Measurements from ENCODE around the gene VPS51. TPM values are rescaled to one million over a fixed set of nuclear protein-coding genes. Genes with fewer than 3 reads are reported as not detected.

The VPS51 gene
- total and polyA plus RNA-seq, 2 donors from 2014 or later = 98.3 to 110 TPM

- no peaks in the 10 kb centered on the region for H3K36me3 ChIP-seq (ENCODE audit: control insufficient read depth in 2 of 3, insufficient read depth in 3 of 3, low read length in 3 of 3)
- no peak overlapping the region for H3K27ac ChIP-seq (ENCODE audit: low read depth in 2 of 2, low read length in 2 of 2)
- intact Hi-C loops (cut with DNase I) = no loop called here
Measured at GRCh38 chr11:65157336-65157735, 61.3 kb downstream of the VPS51 start.

GRCh38 chr11:65159012-65159411 is 63.0 kb downstream of the VPS51 start:
- Histone ChIP-seq H3K4me3 (ENCODE audit: low read length in 3 of 3) (no peak overlapping the region), H3K27ac (ENCODE audit: low read depth in 2 of 2, low read length in 2 of 2) (no peak overlapping the region), H3K9ac (ENCODE audit: low read length in 3 of 3) (no peak overlapping the region), H3K9me3 (ENCODE audit: control insufficient read depth in 2 of 3, insufficient read depth in 1 of 3, low read length in 3 of 3) (no peaks in the 10 kb centered on the region), H3K36me3 (ENCODE audit: control insufficient read depth in 2 of 3, insufficient read depth in 3 of 3, low read length in 3 of 3) (no peaks in the 10 kb centered on the region), H3K27me3 (ENCODE audit: control insufficient read depth, insufficient read depth, low read length) (no peaks in the 10 kb centered on the region), H3K4me1 (ENCODE audit: control insufficient read depth in 2 of 3, insufficient read depth in 2 of 3, low read depth in 1 of 3, low read length in 3 of 3) (no peaks in the 10 kb centered on the region)
- intact Hi-C loops (cut with DNase I) = no loop called here
- FAIRE-seq = no peak
- no peak for TF ChIP-seq CTCF (IDR thresholded peaks at IDR 0.05; ENCODE audit: borderline replicate concordance, extremely low read depth, insufficient read depth)
- no peak for DNase-seq

More at GRCh38 chr11:65157336-65157735, 61.3 kb downstream of the VPS51 start:
- no peak for FAIRE-seq
- no peaks in the 10 kb centered on the region for H3K4me1 ChIP-seq (ENCODE audit: control insufficient read depth in 2 of 3, insufficient read depth in 2 of 3, low read depth in 1 of 3, low read length in 3 of 3)
- H3K9me3 ChIP-seq (ENCODE audit: control insufficient read depth in 2 of 3, insufficient read depth in 1 of 3, low read length in 3 of 3) = no peaks in the 10 kb centered on the region
- H3K4me3 ChIP-seq (ENCODE audit: low read length in 3 of 3) = no peak overlapping the region
- no peak for DNase-seq
- H3K9ac ChIP-seq (ENCODE audit: low read length in 3 of 3) = no peak overlapping the region
- TF ChIP-seq CTCF (IDR thresholded peaks at IDR 0.05; ENCODE audit: borderline replicate concordance, extremely low read depth, insufficient read depth) = no peak
- H3K27me3 ChIP-seq (ENCODE audit: control insufficient read depth, insufficient read depth, low read length) = no peaks in the 10 kb centered on the region

- H3K9ac ChIP-seq (ENCODE audit: low read length in 3 of 3) = no peak overlapping the region
- H3K27me3 ChIP-seq (ENCODE audit: control insufficient read depth, insufficient read depth, low read length) = no peaks in the 10 kb centered on the region
- H3K36me3 ChIP-seq (ENCODE audit: control insufficient read depth in 2 of 3, insufficient read depth in 3 of 3, low read length in 3 of 3) = no peaks in the 10 kb centered on the region
- H3K27ac ChIP-seq (ENCODE audit: low read depth in 2 of 2, low read length in 2 of 2) = no peak overlapping the region
- DNase-seq (no peak), FAIRE-seq (no peak)
- H3K9me3 ChIP-seq (ENCODE audit: control insufficient read depth in 2 of 3, insufficient read depth in 1 of 3, low read length in 3 of 3) = no peaks in the 10 kb centered on the region
- H3K4me1 ChIP-seq (ENCODE audit: control insufficient read depth in 2 of 3, insufficient read depth in 2 of 3, low read depth in 1 of 3, low read length in 3 of 3) = no peaks in the 10 kb centered on the region
- no peak overlapping the region for H3K4me3 ChIP-seq (ENCODE audit: low read length in 3 of 3)
- intact Hi-C loops (cut with DNase I) = no loop called here
- no peak for TF ChIP-seq CTCF (IDR thresholded peaks at IDR 0.05; ENCODE audit: borderline replicate concordance, extremely low read depth, insufficient read depth)
Measured at GRCh38 chr11:65160643-65161042, 64.6 kb downstream of the VPS51 start.

Small RNAs within 50 kb of the gene (microRNA-seq; reads per million reads assigned to microRNA genes)
- gene MIR6751 = not detected

Other genes starting within 250 kb of the VPS51 start
- gene EHD1, start 217.6 kb upstream of the VPS51 start, total RNA-seq = 76.1 TPM
- 48.9 TPM for gene EHD1, start 217.6 kb upstream of the VPS51 start, polyA plus RNA-seq (ENCODE audit: insufficient read depth, low read depth, low replicate concordance)
- gene ATG2A, start 179.0 kb upstream of the VPS51 start, total RNA-seq = 26.9 TPM
- 16.8 TPM for gene ATG2A, start 179.0 kb upstream of the VPS51 start, polyA plus RNA-seq (ENCODE audit: insufficient read depth, low read depth, low replicate concordance)
- 21.2 TPM for gene PPP2R5B, start 171.5 kb upstream of the VPS51 start, total RNA-seq
- gene PPP2R5B, start 171.5 kb upstream of the VPS51 start, polyA plus RNA-seq (ENCODE audit: insufficient read depth, low read depth, low replicate concordance) = 16.8 TPM
- not detected for gene GPHA2, start 160.3 kb upstream of the VPS51 start, total RNA-seq
- gene GPHA2, start 160.3 kb upstream of the VPS51 start, polyA plus RNA-seq (ENCODE audit: insufficient read depth, low read depth, low replicate concordance) = 0.99 TPM
- gene MAJIN, start 124.1 kb upstream of the VPS51 start, total RNA-seq = not detected
- gene MAJIN, start 124.1 kb upstream of the VPS51 start, polyA plus RNA-seq (ENCODE audit: insufficient read depth, low read depth, low replicate concordance) = 0.80 TPM
- gene BATF2, start 99.2 kb upstream of the VPS51 start, total RNA-seq = 5.9 TPM
- 8.8 TPM for gene BATF2, start 99.2 kb upstream of the VPS51 start, polyA plus RNA-seq (ENCODE audit: insufficient read depth, low read depth, low replicate concordance)
- 91.6 TPM for gene ARL2, start 82.1 kb upstream of the VPS51 start, total RNA-seq
- 284 TPM for gene ARL2, start 82.1 kb upstream of the VPS51 start, polyA plus RNA-seq (ENCODE audit: insufficient read depth, low read depth, low replicate concordance)
- 29.6 TPM for gene SNX15, start 68.8 kb upstream of the VPS51 start, total RNA-seq
- gene SNX15, start 68.8 kb upstream of the VPS51 start, polyA plus RNA-seq (ENCODE audit: insufficient read depth, low read depth, low replicate concordance) = 27.7 TPM
- gene SAC3D1, start 55.0 kb upstream of the VPS51 start, total RNA-seq = 6.8 TPM
- 13.4 TPM for gene SAC3D1, start 55.0 kb upstream of the VPS51 start, polyA plus RNA-seq (ENCODE audit: insufficient read depth, low read depth, low replicate concordance)
- 9.4 TPM for gene NAALADL1, start 37.7 kb upstream of the VPS51 start, total RNA-seq
- 17.1 TPM for gene NAALADL1, start 37.7 kb upstream of the VPS51 start, polyA plus RNA-seq (ENCODE audit: insufficient read depth, low read depth, low replicate concordance)
- 1.4 TPM for gene CDCA5, start 12.2 kb upstream of the VPS51 start, total RNA-seq
- 0.43 TPM for gene CDCA5, start 12.2 kb upstream of the VPS51 start, polyA plus RNA-seq (ENCODE audit: insufficient read depth, low read depth, low replicate concordance)
- 31.4 TPM for gene ZFPL1, start 12.0 kb upstream of the VPS51 start, total RNA-seq
- gene ZFPL1, start 12.0 kb upstream of the VPS51 start, polyA plus RNA-seq (ENCODE audit: insufficient read depth, low read depth, low replicate concordance) = 43.1 TPM
- 20.9 TPM for gene TM7SF2, start 15.7 kb downstream of the VPS51 start, total RNA-seq
- gene TM7SF2, start 15.7 kb downstream of the VPS51 start, polyA plus RNA-seq (ENCODE audit: insufficient read depth, low read depth, low replicate concordance) = 88.2 TPM
- gene ZNHIT2, start 21.5 kb downstream of the VPS51 start, total RNA-seq = 14.0 TPM
- gene ZNHIT2, start 21.5 kb downstream of the VPS51 start, polyA plus RNA-seq (ENCODE audit: insufficient read depth, low read depth, low replicate concordance) = 21.1 TPM
- gene FAU, start 25.9 kb downstream of the VPS51 start, total RNA-seq = 794 TPM
- gene FAU, start 25.9 kb downstream of the VPS51 start, polyA plus RNA-seq (ENCODE audit: insufficient read depth, low read depth, low replicate concordance) = 927 TPM
- gene MRPL49, start 26.1 kb downstream of the VPS51 start, total RNA-seq = 53.3 TPM
- gene MRPL49, start 26.1 kb downstream of the VPS51 start, polyA plus RNA-seq (ENCODE audit: insufficient read depth, low read depth, low replicate concordance) = 76.7 TPM
- gene SYVN1, start 38.3 kb downstream of the VPS51 start, total RNA-seq = 69.8 TPM
- gene SYVN1, start 38.3 kb downstream of the VPS51 start, polyA plus RNA-seq (ENCODE audit: insufficient read depth, low read depth, low replicate concordance) = 21.2 TPM
- gene SPDYC, start 74.0 kb downstream of the VPS51 start, total RNA-seq = not detected
- 0.43 TPM for gene SPDYC, start 74.0 kb downstream of the VPS51 start, polyA plus RNA-seq (ENCODE audit: insufficient read depth, low read depth, low replicate concordance)
- 328 TPM for gene CAPN1, start 85.7 kb downstream of the VPS51 start, total RNA-seq
- gene CAPN1, start 85.7 kb downstream of the VPS51 start, polyA plus RNA-seq (ENCODE audit: insufficient read depth, low read depth, low replicate concordance) = 92.5 TPM
- 6.5 TPM for gene POLA2, start 165.7 kb downstream of the VPS51 start, total RNA-seq
- 13.6 TPM for gene POLA2, start 165.7 kb downstream of the VPS51 start, polyA plus RNA-seq (ENCODE audit: insufficient read depth, low read depth, low replicate concordance)
- 13.7 TPM for gene CDC42EP2, start 218.7 kb downstream of the VPS51 start, total RNA-seq
- gene CDC42EP2, start 218.7 kb downstream of the VPS51 start, polyA plus RNA-seq (ENCODE audit: insufficient read depth, low read depth, low replicate concordance) = 19.4 TPM
- 58.5 TPM for gene DPF2, start 237.6 kb downstream of the VPS51 start, total RNA-seq
- gene DPF2, start 237.6 kb downstream of the VPS51 start, polyA plus RNA-seq (ENCODE audit: insufficient read depth, low read depth, low replicate concordance) = 25.9 TPM